ENCODE data around the gene TBC1D1.

Gene TBC1D1

DNA sequence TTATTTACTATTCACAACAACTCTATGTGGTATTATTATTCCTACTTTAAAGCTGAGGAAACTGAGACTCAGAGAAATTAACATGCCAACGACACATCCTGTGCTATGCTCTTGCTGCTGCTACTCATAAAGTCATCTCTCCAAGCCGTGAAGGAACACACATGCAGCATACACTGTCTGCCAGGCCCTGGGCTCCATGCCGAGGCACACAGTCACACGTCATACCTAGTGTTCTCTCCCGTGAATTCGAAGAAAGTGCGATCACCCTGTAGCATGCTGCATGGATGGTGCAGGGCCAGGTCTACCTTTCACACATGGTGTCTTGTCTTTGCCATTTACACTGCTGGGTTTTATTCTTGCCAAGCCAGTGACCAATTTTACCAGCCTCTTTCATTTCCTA lies 34.1 kb downstream of the TBC1D1 start:
- no peak for DNase-seq (ENCODE audit: low spot score)

DNA sequence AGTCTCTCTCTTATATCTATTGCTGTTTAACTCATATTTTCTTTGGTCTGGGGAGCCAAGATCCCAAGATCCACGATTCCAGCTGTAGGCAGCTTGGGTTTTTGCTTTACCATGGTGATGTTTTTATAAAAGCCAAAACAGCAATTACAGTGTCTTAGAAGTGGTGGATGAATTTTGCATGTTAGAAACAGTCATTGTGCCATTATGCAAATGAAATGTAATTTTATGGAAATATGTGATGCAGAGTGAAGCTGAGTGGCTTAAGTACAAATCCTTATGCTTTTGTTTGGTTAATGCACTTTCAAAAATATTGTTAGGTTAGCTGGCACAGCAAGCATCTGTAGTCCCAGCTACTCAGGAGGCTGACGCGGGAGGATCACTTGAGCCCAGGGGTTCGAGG lies 36.5 kb downstream of the TBC1D1 start:
- no peak for DNase-seq (ENCODE audit: low spot score)

DNA sequence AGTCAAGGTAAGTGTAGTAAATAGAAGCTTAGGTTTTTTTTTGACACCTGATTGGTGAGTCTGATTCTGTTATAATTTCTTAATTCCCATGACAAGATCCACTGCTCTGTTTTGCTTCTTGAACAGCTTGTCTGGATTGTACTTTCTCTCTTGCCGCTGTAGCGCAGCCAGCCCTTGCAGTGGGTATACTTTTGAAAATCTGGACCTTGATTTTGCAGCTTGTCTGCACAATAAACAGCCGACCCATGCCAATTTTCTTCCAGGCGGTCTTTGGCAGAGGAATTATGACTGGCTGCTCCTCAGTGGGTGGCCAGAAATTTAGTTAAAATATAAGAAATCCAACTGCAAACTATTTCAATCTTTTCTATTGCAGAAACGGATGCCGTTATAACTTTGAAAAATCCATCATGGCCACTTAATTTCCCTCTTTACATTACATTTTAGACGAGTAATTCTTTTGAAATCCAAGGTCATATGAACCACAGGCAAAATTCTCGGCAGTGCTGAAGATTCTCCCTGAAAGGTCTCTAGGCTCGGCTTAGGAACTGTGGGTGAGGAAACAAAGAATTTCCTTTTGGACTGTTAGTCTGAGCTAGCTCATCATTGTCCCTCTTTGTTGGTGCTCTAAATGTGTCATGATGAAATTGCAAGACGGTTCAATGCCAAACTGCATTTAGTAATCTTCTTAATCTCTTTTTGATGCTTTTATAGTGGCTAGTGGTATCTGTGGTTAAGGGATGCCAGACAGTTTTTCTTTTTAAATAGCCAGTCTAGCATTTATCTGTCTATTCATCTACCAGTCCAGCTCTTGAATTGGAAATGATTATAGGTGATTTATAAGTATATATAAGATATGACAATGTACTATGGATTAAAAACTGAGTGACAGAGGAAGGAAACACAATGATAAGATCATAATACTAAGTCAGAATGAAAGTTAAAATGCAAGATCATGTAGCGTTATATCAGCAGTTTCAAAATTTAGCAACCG lies 37.8 kb downstream of the TBC1D1 start:
- no peak for DNase-seq (ENCODE audit: low spot score)

DNA sequence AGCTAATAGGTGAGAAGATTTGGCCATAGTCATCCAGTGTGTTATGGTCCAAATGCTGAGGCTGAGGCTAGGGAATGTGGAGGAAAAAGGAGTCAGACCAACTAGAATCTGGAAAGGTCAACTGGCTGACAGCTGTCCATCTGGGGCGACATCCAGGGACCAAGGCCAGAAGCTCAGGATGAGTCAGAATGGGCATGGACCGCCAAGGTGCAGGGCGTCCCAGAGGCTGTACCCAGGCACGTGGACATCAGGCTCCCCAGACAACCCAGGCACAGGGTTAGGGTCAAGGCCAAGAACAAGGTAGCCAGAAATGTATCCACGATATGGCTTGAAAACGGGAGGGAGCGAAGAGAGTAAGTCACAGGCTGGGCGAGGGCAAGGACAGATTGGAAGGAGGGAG lies 43.2 kb downstream of the TBC1D1 start:
- DNase-seq (ENCODE audit: low spot score): no peak

DNA sequence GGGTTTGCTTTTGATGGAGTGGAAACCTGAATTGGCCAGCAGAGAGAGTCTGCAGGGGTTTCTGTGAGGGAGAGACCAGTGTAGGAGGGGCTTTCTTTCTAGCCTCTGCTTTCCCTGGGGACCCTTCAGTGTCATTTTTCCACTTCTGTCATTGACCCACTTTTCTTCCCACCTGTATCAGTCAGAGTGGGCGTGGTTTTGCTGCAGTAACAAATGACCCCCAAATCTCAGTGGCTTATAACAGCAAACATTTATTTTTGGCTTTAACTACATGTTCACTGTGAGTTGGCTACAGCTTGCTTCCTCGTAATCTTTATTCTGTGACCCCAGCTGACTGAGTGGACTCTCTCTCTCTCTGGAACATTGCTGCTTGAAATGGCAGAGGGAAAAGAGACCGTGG lies 43.7 kb downstream of the TBC1D1 start:
- DNase-seq (ENCODE audit: low spot score): no peak

DNA sequence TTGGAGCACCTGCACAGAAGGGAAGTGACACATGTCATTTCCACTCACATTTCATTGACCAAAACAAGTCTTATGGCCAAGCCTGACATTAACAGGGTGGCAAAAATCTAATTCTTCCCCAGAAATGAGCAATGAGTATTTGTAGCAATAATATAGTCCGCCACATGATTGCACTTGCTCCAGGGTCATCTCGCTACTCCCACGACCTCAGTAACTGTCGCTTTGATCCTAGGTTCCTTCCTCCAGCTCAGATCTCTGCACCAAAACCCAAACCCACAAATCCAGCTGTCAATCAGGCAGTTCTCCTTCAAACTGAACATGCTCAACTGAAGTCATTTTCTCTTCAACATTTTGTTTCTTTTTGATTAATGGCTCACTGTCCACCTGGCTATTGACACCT lies 44.1 kb downstream of the TBC1D1 start:
- no peak for DNase-seq (ENCODE audit: low spot score)

DNA sequence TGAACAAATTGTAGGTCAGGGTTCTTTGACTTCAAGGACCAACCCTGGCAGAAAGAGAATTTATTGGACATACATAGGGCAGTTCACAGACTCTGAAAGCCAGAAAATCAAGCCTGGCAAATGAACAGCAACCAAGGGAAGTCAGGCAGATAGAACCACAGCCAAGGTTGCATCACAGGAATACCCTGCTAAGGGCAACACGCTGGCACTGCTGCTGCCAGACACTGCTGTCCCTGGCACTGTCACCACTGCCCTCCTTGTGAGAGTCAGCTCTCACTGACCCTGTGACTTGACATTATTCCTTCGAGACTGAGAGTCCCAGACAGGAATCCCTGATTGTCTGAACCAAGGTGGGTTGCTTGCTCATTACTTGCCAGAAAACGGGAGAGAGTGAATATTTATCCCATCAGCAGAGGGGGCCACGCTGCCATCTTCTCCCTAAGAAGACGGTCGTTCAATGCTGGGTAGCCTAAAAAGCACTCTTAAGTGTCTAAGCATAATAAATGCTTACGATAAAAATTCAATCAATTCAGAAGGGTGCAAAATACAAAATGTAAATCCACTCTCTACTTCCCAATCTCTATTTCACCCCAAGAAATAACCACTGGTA lies 46.1 kb downstream of the TBC1D1 start:
- DNase-seq (ENCODE audit: low spot score): no peak

DNA sequence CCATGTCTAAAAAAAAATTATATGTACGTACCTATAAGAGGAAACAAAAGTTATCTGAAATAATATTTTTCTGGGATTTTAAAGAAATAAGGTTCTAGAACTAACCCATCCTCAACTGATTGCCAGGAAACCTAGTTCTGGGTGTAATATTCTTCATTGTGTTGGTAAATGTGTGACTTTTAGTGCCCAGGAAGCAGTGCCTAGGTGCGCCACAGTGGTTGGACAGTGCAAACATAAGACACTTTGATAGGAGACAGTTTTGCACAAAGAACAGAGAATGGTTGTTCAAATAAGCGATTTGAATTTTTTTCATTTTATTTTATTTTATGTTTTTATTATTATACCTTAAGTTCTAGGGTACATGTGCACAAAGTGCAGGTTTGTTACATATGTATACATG lies 47.3 kb downstream of the TBC1D1 start:
- no peak for DNase-seq (ENCODE audit: low spot score)

DNA sequence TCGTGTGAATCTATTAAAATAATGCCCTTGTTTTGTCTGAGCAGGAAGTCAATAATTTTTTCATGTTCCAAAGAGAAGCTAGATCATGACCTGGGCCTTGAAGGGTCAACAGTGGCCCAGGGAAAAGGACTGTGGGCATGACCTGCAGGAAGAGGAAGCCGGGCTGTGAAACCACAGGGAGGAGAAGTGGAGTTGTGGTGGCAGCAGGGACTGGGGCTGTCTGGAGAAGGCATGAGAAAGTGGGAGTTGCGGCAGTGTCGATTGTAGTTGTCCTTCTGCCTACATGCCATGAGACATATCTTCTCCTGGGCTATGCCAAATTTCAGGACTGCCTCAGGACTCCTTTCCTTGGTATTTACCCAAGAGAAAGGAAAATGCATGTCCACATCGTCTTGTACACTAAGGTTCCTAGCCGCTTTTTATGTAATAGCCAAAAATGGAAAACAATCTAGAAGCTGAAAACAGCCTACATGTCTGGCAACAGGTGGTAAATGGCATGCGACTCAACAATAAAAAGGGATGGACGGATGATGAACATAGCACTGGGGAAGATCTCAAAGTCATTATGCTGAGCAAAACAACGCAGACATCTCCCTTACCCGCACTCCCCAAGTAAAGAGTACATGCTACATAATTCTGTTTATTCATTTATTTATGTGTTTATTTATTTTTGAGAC lies 55.8 kb downstream of the TBC1D1 start:
- no peak for DNase-seq (ENCODE audit: low spot score)

DNA sequence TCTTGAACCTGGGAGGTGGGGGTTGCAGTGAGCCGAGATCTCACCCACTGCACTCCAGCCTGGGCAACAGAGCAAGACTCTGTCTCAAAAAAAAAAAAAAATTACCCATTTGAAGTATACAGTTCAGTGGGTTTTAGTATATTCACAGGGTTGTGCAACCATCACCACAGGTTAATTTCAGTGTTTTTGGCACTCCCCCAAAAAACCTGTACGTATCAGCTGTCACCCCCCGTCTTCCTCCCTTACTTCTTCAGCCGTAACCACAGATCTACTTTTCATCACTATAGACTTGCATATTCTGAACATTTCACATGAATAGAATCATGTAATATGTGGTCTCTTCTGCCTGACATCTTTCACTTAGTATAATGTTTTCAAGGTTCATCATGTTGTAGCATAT lies 57.7 kb downstream of the TBC1D1 start:
- peak; percentile 29 for DNase-seq (ENCODE audit: low spot score)

DNA sequence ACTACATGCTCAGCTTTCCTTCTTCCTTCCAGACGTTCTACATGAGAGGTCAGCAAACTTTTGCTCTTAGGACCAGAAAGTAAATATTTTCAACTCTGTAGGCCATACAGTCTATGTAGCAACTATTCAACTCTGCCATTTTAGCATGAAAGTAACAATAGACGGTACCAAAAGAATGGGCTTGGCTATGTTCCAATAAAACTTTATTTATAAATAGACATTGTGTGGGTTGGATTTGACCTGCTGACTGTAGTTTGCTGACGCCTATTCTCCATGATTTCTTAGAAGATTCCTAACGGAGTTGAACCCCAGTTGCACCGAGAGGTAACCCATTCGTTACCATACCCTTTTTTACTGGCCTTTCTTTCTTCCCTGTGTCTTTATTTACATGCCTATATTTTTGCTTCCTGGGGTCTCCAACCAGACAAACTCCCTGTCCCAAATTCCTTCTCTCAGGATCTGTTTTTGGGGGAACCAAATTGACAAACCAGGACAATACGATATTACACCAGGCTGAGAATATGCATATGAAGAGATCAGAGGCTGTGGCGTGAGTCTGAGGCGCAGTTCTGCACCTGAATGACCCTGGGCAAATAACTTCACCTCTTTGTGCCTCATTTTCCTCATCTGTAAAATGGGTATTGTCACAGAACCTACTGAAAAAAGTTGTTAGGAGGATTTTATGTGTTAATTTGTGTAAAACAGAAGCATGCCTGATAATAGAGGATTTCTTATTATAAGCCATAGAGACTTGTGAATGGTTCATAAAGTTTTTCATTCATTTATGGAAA lies 58.9 kb downstream of the TBC1D1 start:
- no peak for DNase-seq (ENCODE audit: low spot score)

DNA sequence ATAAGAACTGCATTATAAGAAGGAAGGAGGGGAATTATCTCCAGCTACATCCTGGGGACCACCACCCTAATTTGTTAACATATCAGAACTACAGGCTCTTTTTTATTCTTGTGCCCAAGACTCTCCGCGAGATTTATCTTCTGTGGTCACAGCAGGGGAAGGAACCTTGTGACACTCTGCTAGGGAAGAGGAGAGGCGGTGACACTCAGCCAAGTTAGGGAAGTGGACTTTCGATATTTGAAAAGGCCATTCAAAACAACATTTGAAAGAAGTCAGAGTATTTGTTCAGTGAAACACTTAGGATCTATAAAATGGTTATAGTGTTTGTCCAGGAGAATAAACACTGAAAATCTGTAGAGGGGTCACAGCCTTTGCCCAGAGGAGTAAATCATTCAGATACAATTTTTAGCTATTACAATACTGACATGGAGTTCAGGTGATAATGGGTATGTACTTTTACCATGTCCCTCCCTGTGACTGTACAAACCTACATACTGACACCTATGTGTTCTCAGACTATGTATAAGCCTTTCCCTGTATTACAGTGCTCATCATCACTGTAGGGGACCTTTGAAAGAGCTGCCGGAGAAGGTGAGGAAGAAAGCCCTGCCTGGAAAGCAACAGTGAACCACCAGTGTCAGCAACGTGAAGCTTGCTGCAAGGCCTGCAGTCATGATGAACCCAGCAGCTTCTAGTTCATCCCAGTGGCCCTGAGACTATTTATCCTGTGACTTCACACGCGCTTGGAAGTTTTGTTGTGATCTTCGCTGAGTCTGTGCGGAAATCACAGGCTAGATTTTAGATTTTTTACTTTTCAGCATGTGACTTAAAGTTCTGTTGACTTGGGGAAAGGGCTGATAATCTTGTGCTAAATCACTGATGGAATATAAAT lies 60.8 kb downstream of the TBC1D1 start:
- DNase-seq (ENCODE audit: low spot score): no peak

DNA sequence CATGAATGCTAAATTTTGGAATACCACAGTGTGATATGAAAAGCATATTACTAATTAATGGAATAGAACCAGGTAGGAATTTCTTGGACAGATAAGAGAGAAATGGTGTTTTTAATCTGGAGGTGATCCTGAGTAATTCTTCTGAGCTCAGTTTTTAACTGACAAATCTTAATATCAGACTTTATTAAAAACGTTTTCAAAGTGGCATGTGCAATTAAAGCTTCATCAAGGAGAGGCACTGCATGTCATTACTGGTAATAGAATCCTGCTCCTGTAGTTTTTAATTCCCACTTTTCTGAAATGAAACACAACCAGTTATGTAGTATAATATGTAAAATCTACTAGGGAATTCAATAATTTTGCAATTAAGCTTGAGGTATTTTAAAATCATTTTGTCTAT lies 62.3 kb downstream of the TBC1D1 start:
- no peak for DNase-seq (ENCODE audit: low spot score)

DNA sequence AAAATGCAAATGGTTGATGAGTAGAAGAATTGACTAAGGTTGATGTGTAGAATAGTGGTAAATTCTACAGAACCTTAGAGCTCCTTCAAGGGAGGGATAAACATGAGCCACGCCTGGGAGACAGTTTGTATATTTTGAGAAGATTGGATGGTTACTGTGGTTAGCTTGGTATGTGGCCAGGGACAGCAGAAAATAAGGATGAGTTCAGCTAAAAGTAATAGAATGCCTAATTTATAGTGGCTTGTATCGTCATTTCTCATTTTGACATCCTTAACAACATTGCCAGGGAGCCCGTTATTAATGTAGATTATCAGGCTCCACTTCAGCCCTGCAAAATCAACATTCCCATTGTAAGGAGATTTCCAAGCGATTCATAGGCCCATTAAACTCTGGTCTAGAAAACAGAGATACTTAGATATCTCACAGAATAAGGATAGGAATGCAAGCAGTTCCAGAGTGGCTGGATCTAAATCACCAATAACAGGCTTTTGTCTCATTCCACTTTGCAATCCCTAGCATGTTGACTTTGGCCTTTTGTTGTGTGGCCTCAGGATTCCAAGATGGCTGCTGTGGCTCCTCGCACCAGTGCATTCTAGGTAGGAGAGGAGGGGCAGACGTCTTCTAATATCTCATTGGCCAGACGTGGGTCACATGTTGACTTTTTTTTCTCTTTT lies 62.9 kb downstream of the TBC1D1 start:
- DNase-seq (ENCODE audit: low spot score): no peak

DNA sequence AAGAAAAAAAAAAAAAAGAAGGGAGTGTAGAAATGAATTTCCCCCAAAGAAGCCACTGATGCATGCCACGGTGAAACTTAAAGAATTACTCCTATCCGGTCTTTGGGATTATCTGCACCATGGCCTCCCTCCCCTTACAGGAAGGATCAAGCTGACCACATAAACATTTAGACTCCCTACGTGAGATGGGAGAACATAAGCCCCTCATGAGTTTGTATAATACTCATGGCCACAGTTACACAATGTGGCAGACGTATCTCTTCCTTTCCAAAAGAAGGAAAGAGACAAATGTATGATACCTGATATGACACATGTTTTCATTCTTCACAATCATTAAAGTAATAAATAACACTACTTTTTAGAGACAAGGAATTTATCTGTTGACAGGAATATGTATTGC lies 66.1 kb downstream of the TBC1D1 start:
- DNase-seq (ENCODE audit: low spot score): no peak

DNA sequence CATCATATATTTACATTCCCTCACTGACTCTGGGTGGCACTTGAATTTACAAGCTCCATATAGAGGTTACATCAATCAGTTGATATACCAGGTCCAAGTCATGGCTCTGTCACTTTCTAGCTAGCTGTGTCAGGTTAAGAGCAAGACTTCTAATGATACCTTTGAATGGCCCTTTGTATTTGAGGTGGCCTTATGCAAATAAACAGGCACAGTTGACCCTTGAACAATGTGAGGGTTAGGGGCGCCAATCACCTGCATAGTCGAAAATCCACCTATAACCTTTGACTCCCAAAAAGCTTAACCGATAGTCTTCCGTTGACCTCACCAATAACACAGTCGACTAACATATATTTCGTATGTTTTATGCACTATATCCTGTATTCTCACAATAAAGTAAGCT lies 68.0 kb downstream of the TBC1D1 start:
- DNase-seq (ENCODE audit: low spot score): no peak

DNA sequence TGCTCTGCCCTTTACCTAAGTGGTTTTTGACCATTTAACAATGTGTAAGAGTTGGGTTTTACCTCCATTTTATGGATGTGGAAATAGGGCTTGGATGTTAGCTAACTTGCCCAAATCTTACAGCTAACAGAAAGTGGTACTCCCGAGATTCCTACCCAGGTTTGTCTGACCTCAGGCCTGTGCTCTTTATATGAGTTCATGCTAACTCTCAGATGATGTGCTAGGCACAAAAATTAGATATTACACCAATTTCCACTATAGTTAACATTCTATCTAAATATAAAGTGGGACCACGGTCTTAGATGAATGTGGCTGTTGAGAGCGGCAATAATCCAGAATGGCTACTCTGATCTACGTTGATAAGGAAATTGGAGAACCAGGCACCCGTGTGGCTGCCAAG lies 69.2 kb downstream of the TBC1D1 start, which contains the start of gene PTTG2:
Gene PTTG2 (plus strand): TSS at position 301 of the 400 bp plus-strand sequence. CDS start 37 bp downstream, at position 338.
- DNase-seq (ENCODE audit: low spot score): no peak

DNA sequence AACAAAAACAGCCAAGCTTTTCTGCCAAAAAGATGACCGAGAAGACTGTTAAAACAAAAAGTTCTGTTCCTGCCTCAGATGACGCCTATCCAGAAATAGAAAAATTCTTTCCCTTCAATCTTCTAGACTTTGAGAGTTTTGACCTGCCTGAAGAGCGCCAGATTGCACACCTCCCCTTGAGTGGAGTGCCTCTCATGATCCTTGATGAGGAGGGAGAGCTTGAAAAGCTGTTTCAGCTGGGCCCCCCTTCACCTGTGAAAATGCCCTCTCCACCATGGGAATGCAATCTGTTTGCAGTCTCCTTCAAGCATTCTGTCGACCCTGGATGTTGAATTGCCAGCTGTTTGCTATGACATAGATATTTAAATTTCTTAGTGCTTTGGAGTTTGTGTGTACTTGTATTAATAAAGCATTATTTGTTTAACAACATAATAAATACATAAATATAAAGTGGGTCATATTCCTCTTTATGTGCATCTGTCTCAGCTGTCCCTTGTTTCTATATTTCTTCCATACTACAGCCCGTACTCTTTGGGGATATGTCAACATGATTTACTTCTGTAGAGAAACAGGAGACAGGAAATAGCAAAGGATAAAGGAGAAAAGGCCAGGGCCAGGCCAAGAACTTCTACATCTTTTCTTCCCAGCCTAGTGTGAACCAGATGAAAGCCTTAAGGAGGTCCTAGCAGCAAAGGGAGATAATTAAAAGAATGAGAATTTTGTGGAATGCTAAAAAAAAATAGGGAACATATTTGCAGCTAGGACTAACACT lies 70.0 kb downstream of the TBC1D1 start:
- no peak for DNase-seq (ENCODE audit: low spot score)

DNA sequence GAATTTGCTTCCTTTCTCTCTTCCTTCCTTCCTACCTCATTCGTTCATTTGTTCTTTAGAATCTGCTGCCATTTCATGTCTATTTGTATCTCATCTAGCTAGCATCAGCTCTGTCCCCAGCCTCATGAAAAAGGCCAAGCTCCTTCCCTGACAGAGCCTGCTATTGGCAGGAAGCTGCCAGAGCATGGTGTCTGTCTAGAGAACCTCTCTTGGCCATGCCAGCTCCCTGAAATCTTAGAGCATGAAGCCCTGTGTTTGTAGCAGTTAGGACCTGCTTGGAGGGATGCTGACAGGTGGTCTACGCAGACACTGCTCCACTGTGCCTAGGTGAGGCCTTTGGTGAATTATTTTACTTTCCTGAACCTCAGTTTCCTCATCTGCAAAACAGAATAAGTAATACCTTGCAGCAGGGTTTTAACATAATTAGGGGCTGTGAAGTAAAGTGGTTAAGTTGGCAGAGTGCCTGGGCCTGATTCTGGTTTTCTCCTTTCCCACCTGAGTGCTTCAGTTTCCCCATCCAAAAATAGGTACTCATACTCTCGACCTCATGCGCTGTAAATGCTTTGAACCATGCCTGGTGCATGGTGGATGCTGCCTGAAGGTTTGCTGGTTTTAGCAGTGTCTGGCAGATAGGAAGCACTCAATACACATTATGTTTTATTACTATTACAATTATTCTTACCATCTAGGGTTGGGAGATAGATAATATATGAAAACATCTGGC lies 74.0 kb downstream of the TBC1D1 start:
- DNase-seq (ENCODE audit: low spot score): no peak
